ENCODE results near the gene DNER. TPM values are rescaled to one million over a fixed set of nuclear protein-coding genes. Genes with fewer than 3 reads are reported as not detected.

Gene DNER
- total RNA-seq, 4 donors from 2014 or later, result 0.41 to 2.6 (median 1.2) TPM

DNA sequence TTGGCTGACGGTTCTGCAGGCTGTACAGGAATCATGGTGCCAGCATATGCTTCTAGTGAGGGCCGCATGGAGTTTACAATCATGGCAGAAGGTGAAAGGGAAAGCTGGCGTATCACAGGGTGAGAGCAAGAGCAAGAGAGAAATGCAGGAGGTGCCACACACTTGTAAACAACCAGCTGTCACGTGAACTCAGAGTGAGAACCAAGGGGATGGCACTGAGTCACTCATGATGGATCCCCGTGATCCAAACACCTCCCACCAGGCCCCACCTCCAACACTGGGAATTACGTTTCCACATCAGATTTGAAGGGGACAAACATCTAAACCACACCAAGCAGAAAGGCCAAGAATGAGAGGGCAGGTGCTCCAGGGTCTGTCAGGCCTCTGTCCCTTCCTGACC is 258.3 kb downstream of the DNER start:
- TF ChIP-seq, protein P1, sequence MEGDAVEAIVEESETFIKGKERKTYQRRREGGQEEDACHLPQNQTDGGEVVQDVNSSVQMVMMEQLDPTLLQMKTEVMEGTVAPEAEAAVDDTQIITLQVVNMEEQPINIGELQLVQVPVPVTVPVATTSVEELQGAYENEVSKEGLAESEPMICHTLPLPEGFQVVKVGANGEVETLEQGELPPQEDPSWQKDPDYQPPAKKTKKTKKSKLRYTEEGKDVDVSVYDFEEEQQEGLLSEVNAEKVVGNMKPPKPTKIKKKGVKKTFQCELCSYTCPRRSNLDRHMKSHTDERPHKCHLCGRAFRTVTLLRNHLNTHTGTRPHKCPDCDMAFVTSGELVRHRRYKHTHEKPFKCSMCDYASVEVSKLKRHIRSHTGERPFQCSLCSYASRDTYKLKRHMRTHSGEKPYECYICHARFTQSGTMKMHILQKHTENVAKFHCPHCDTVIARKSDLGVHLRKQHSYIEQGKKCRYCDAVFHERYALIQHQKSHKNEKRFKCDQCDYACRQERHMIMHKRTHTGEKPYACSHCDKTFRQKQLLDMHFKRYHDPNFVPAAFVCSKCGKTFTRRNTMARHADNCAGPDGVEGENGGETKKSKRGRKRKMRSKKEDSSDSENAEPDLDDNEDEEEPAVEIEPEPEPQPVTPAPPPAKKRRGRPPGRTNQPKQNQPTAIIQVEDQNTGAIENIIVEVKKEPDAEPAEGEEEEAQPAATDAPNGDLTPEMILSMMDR (IDR thresholded peaks at IDR 0.05 in 4 of 5, conservative IDR thresholded peaks at IDR 0.05 in 1 of 5), result no peak
- no peak for TF ChIP-seq POLR2A (IDR thresholded peaks at IDR 0.05)
- Histone ChIP-seq H3K27ac (no peak overlapping the region), H3K4me1 (no peaks in the 10 kb centered on the region), H3K27me3 (no peaks in the 10 kb centered on the region), H3K36me3 (no peaks in the 10 kb centered on the region), H3K4me3 (no peak overlapping the region), H3K9me3 (no peaks in the 10 kb centered on the region)
- DNase-seq, result no peak
- ATAC-seq, result no peak
- intact Hi-C loops (cut with DNase I; ENCODE audit: low total_unique reads) (no loop called here), in situ Hi-C loops (cut with MboI; ENCODE audit: low sequenced_read_pairs in 4 of 4) (no loop called here)

DNA sequence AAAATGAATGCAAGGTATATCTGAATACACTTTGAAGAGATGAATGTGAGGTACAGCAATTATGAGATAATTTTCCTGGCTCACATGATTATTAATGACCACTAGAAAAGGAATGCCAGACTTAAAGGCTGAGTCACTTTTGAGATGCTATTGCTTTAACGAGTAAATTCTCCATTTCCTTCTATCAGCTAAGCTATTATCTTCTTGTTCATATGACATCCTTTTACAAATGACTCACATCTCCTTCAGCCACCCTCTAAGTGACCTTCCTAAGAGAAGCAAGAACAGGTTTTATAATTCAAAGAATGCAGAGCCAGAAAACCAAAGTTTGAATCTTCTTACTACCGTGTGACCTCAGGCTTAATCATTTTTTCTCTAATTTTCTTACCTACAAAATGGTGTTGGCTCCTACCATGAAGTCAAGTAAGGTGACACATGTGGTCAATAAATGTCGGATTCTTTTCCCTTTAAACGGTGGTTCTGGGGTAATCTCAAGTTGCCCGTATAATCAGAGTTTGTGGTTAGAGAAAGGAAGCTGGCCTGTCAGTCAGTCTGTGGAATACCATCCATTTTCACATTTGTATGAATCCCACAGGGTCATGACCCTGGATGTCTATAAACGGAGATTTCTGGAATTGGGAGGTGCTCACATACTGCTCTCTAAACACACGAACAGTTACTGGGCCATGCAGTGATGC is 259.3 kb downstream of the DNER start:
- no peak for TF ChIP-seq POLR2A (IDR thresholded peaks at IDR 0.05)
- TF ChIP-seq, protein P1 (IDR thresholded peaks at IDR 0.05 in 4 of 5, conservative IDR thresholded peaks at IDR 0.05 in 1 of 5), result no peak
- no peak overlapping the region for H3K4me3 ChIP-seq
- no peaks in the 10 kb centered on the region for H3K27me3 ChIP-seq
- ATAC-seq, result no peak
- H3K27ac ChIP-seq, result no peak overlapping the region
- in situ Hi-C loops (cut with MboI; ENCODE audit: low sequenced_read_pairs in 4 of 4), result no loop called here
- DNase-seq, result no peak
- intact Hi-C loops (cut with DNase I; ENCODE audit: low total_unique reads), result no loop called here
- no peaks in the 10 kb centered on the region for H3K9me3 ChIP-seq
- no peaks in the 10 kb centered on the region for H3K4me1 ChIP-seq
- H3K36me3 ChIP-seq, result no peaks in the 10 kb centered on the region

DNA sequence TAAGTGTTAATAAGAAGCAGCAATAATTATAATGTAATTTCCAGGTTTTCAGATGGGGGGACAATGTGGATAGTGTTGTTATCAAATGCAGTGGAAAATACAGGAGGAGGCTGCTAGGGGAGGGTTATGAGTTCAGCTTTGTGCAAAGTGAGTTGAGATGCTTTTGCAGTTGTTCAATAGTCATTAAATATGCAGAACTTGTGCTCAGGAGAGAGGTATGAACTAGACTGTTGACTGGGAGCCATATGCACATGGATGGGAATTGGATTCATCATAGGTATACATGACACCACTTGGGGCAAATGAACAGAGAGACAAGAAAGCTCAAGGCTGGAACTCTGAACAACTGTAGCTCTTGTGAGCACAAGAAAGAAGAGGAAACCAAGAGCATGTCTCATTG is 261.1 kb downstream of the DNER start:
- Histone ChIP-seq H3K9me3 (no peaks in the 10 kb centered on the region), H3K27ac (no peak overlapping the region), H3K4me3 (no peak overlapping the region), H3K4me1 (no peaks in the 10 kb centered on the region), H3K36me3 (no peaks in the 10 kb centered on the region), H3K27me3 (no peaks in the 10 kb centered on the region)
- ATAC-seq (no peak), DNase-seq (no peak)
- TF ChIP-seq, protein P1 (IDR thresholded peaks at IDR 0.05 in 4 of 5, conservative IDR thresholded peaks at IDR 0.05 in 1 of 5), result no peak
- TF ChIP-seq POLR2A (IDR thresholded peaks at IDR 0.05), result no peak
- in situ Hi-C loops (cut with MboI; ENCODE audit: low sequenced_read_pairs in 4 of 4) (no loop called here), intact Hi-C loops (cut with DNase I; ENCODE audit: low total_unique reads) (no loop called here)

DNA sequence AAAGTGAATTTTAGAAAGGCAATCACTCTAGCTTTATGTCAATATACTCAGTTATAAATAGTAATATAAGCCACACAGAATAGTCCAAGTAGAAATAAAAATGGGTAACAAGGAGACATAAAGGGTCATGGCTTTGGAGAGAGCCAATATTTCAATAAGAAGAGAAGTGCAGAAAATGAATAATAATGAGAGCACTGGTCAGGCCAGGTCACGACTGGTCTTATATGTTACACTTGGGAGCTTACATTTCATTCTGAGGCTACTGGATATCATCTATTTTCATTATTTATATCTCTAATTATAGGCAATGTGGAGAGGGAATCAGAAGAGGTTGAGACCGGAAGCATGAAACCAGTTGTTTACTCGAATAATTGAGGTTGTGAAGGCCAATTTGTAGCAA is 262.5 kb downstream of the DNER start:
- H3K36me3 ChIP-seq, result no peaks in the 10 kb centered on the region
- no peak overlapping the region for H3K27ac ChIP-seq
- H3K4me3 ChIP-seq, result no peak overlapping the region
- no peaks in the 10 kb centered on the region for H3K27me3 ChIP-seq
- no peaks in the 10 kb centered on the region for H3K9me3 ChIP-seq
- no peak for DNase-seq
- ATAC-seq, result no peak
- no peaks in the 10 kb centered on the region for H3K4me1 ChIP-seq
- TF ChIP-seq, protein P1 (IDR thresholded peaks at IDR 0.05 in 4 of 5, conservative IDR thresholded peaks at IDR 0.05 in 1 of 5), result no peak
- TF ChIP-seq POLR2A (IDR thresholded peaks at IDR 0.05), result no peak
- in situ Hi-C loops (cut with MboI; ENCODE audit: low sequenced_read_pairs in 4 of 4), result no loop called here
- intact Hi-C loops (cut with DNase I; ENCODE audit: low total_unique reads), result no loop called here

DNA sequence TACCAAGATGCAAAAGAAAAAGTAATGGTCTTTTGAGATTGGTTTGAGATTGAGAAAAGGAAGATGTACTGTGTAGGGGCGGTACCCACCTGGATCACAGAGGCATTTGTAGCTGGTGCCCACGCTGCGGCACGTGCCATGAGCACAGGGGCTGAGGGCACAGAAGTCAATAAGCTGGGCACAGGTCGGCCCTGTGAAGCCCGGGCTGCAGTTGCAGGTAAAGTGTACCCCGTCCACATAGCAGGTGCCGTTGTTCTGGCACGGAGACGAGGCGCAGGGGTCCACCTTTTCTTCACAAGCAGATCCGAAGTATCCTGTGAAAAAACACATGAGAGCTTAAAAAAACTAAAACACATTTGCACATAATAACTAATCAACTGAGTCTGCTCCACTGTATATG is 267.1 kb downstream of the DNER start:
- DNase-seq, result no peak
- H3K4me1 ChIP-seq, result peaks cover 10 to 31% of the 10 kb centered on the region in 2 donors
- TF ChIP-seq, protein P1 (IDR thresholded peaks at IDR 0.05 in 4 of 5, conservative IDR thresholded peaks at IDR 0.05 in 1 of 5), result no peak
- TF ChIP-seq POLR2A (IDR thresholded peaks at IDR 0.05), result no peak
- no peak for ATAC-seq
- intact Hi-C loops (cut with DNase I; ENCODE audit: low total_unique reads), result loop anchor here (5.0 kb wide), 1 partner anchor 40 kb away; no protein-coding TSS in a partner anchor
- in situ Hi-C loops (cut with MboI; ENCODE audit: low sequenced_read_pairs in 4 of 4), result no loop called here
- no peaks in the 10 kb centered on the region for H3K9me3 ChIP-seq
- H3K36me3 ChIP-seq, result no peaks in the 10 kb centered on the region
- H3K4me3 ChIP-seq, result no peak overlapping the region
- no peaks in the 10 kb centered on the region for H3K27me3 ChIP-seq
- H3K27ac ChIP-seq, result peak overlapping the region in 2 of 4 donors; percentile 84 to 88

Data from gastrocnemius medialis (tissue), 4 donors.